ENCODE measurements around the gene NUDT9.
A peak's percentile ranks its signal among the peaks of the same experiment; 100 is the strongest.
"Not testable (repeated sequence)": the region's sequence is repeated elsewhere in the genome, so short reads cannot be mapped to it uniquely, and the experiment has no call there.

Gene NUDT9

GRCh38 chr4:87422104-87423052, at the start of gene NUDT9:
TSS of gene NUDT9 (plus strand) at chr4:87422573. CDS start at chr4:87422906, 333 bp downstream.
- DNase-seq (ENCODE audit: low read depth), result peak; percentile 84

- DNase-seq (ENCODE audit: low read depth), result no peak
Measured at GRCh38 chr4:87375719-87376291, 46.6 kb upstream of the NUDT9 start.

GRCh38 chr4:87377816-87378215, 44.6 kb upstream of the NUDT9 start:
- DNase-seq (ENCODE audit: low read depth), result no peak

GRCh38 chr4:87382116-87382515, 40.3 kb upstream of the NUDT9 start:
- no peak for DNase-seq (ENCODE audit: low read depth)

DNA sequence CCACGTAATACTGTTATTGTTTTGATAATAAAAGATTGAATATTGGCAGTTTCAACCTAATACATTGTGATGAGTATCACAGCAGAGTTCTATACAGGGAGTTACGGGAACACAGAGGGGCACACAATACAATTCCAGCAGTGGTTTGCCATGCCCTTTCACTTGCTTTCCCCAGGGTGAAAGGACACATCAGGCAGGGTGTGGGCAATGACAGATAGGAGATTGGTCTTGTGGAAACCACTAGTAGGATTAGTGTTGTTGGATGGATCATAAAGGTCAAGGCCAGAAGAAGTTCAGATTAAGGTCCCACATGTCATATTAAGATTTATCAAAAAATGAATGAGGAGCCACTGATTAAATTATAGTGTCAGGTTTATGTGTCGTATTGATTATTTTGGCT, 39.4 kb upstream of the NUDT9 start:
- DNase-seq (ENCODE audit: low read depth), result no peak

GRCh38 chr4:87384466-87385132, 37.8 kb upstream of the NUDT9 start:
- DNase-seq (ENCODE audit: low read depth), result not testable (repeated sequence)

DNA sequence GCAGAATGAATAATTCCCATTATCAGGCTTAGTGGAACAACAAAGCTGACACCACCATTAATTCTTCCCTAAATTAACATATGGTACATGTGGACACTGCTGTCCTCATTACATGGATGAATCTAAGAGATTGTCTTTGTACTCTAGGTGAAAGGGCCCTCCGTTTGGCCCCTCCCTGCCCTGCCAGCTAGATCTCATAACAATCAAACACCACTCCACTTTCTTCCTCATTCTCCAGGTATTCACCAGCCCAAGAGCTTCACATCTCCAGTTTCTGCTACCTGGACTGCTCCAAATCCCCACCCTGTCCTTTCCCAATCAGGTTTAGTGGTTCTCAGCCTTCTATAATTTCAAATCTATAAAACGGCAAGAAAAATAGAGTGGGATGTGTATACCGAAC, 35.1 kb upstream of the NUDT9 start:
- DNase-seq (ENCODE audit: low read depth), result no peak

DNA sequence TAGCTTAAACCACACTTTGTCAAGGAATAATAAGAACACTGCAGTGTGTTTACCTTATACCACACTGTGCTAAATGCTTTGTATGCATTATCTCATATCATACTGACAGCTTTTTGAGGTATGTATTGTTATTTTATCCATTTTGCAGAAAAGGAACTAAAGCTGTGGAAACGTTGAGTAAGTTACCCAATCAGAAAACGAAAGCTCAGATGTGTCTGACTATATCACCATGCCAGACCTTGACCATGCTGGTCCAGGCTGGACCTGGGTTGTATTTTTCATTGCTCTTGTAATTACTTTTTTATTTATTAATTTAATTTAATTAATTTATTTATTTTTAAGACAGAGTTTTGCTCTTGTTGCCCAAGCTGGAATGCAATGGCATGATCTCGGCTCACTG, 33.5 kb upstream of the NUDT9 start:
- DNase-seq (ENCODE audit: low read depth), result no peak

- not testable (repeated sequence) for DNase-seq (ENCODE audit: low read depth)
Measured at GRCh38 chr4:87390055-87390454, 32.3 kb upstream of the NUDT9 start.

GRCh38 chr4:87390551-87390890, 31.9 kb upstream of the NUDT9 start:
- no peak for DNase-seq (ENCODE audit: low read depth)

DNA sequence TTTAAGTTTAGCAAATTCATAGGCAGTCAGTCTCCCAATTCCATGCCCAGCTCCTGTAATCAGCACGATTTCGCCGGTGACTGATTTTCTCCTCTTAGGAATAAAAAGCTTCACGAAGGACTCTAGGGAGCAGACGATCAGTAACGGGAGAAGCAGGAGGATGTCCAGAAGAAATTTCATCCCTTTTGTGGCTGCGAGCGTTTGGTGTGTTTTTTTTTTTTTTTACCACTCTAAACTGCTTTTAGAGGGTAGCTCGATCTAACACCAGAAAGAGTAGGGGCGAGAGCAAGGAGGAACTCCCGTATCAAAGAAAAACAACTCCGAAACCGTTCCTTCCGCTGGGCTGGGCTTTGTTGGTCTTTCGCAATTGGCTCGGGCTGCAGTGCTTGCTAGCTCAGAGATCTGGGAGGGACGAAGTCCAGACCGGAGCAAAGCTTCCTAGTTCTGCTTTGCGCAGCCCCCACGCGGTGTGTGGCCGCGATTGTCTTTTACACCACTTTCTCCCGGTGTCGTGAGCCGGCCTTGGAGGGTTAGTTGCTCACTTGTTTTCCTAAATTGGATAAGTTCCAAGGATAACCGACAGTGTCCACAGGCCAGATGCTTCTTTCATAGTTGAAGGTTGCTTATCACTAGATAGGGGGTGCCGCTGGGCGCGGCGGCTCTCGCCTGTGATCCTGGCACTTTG, 31.3 kb upstream of the NUDT9 start, which contains the start of gene HSD17B11:
HSD17B11 (minus strand) TSS at position 298 of the 685 bp plus-strand sequence; CDS start at position 180, 118 bp downstream.
- DNase-seq (ENCODE audit: low read depth), result peak; percentile 70

- DNase-seq (ENCODE audit: low read depth), result no peak
Measured at GRCh38 chr4:87391576-87392054, 30.8 kb upstream of the NUDT9 start.

GRCh38 chr4:87392183-87392582, 30.2 kb upstream of the NUDT9 start:
- DNase-seq (ENCODE audit: low read depth), result no peak

DNA sequence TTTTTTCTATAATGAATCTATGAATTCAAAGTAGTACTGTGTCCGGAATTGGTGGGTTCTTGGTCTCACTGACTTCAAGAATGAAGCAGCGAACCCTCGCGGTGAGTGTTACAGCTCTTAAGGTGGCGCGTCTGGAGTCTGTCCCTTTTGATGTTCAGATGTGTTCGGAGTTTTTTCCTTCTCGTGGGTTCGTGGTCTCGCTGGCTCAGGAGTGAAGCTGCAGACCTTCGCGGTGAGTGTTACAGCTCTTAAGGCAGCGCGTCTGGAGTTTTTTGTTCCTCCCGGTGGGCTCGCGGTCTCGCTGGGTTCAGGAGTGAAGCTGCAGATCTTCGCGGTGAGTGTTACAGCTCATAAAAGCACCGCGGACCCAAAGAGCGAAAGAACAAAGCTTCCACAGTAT, 27.3 kb upstream of the NUDT9 start:
- peak; percentile 7 for DNase-seq (ENCODE audit: low read depth)

DNA sequence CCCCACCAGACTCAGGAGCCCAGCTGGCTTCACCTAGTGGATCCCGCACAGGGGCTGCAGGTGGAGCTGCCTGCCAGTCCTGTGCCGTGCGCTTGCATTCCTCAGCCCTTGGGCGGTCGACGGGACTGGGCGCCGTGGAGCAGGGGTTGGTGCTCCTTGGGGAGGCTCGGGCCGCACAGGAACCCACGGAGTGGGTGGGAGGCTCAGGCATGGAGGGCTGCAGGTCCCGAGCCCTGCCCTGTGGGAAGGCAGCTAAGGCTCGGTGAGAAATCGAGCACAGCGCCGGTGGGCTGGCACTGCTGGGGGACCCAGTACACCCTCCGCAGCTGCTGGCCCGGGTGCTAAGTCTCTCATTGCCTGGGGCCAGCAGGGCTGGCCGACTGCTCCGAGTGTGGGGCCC, 26.5 kb upstream of the NUDT9 start:
- not testable (repeated sequence) for DNase-seq (ENCODE audit: low read depth)

DNA sequence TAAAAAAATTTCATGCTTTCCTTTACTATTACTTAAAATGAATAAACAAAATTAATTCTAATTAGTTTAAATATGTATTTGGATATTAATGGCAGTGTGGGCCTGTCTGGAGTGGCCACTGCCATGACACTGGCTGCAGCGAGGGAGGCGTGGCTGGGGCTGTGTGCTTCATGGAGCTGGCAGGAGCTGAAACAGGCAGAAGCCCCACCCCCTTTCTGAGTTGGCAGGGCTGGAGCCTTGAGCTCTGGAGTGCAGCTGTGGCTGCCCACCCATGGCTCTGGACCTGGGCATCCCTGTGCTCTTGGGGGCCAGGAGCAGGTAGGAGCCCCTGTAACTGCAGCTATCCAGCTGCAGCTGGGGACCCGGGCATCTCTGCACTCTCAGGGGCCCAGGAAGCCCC, 23.2 kb upstream of the NUDT9 start:
- DNase-seq (ENCODE audit: low read depth), result no peak

DNA sequence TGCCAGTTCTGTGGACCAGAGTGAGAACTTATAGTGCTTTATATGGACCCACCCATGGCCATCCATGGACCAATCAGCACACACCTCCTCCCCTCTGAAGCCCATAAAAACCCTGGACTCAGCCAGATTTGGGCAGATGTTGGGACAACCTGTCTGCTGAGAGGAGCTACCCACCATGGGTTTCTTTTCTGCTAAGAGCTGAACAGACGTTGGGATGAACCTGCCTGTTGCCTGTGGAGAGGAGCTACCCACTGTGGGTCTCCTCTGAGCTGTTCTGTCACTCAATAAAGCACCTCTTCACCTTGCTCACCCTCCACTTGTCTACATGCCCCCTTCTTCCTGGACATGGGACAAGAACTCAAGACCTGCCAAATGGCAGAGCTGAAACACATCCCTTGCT, 22.4 kb upstream of the NUDT9 start:
- no peak for DNase-seq (ENCODE audit: low read depth)

- not testable (repeated sequence) for DNase-seq (ENCODE audit: low read depth)
Measured at GRCh38 chr4:87403732-87404131, 18.6 kb upstream of the NUDT9 start.

DNA sequence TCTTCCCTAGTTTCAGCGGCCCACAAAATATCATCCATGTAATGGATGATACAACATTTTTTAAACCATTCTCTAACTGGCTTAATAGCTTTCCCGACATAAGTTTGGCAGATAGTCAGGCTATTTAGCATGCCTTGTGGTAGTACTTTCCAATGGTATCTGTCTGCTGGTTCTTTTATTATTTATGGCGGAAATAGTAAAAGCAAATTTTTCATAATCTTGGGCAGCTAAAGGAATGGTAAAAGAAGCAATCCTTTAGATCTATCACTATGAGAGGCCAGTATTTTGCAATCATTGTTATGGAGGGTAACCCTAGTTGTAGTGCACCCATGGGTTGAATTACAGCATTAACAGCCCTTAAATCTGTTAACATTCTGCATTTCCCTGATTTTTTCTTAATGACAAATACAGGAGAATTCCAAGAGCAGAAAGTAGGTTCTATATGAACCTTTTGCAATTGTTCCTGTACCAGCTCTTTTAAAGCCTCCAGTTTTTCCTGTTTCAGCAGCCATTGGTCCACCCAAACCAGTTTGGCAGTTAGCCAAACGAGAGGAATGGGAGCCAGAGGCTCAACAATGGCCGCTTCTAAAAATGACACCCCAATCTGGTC, 17.1 kb upstream of the NUDT9 start:
- DNase-seq (ENCODE audit: low read depth), result no peak

DNA sequence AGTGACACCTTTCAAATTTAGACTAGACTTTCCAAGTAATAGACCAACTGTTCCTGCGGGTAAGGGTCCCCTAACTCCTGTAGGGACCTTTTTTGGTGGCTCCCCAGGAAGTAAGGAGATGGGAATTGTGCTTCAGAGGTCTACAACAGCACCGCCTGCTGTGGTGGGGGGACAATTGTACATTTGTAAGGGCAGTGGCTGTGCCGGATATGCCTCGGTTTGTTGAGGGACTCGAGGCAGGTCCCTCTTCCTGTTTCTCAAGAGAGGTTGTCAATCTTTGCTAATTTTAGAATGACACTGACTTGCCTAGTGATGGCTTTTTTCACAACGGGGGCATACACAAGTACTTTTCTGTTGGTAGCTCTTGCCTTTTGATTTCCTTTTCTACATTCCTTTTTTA, 15.9 kb upstream of the NUDT9 start:
- no peak for DNase-seq (ENCODE audit: low read depth)

DNA sequence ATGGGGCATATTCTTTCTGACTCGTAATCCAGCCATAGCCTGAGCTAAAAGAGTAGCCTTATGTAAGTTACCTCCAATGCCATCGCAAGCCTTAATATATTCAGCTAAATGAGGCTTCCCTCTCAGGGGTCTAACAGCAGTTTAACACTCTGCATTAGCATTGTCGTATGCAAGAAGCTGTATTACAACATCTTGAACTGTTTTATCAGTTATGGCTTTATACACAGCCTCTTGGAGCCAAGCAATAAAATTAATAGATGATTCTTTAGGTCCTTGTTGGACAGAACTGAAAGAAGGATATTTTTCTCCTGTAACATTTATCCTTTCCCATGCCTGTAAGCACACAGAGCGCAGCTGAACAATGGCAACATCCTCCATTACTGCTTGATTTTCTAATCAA, 15.5 kb upstream of the NUDT9 start:
- DNase-seq (ENCODE audit: low read depth), result not testable (repeated sequence)

Measured in stimulated activated CD8-positive, alpha-beta memory T cell treated with anti-CD3 and anti-CD28 coated beads, Interleukin-4, amount 100 ng/mL, for 24 hours (primary cell).